DMS79 treated with DMSO at 0.1 percent for 48 hours (cell line): Measurements from ENCODE around the gene USP3.
"Not testable (repeated sequence)": the region's sequence is repeated elsewhere in the genome, so short reads cannot be mapped to it uniquely, and the experiment has no call there.

Experiments
- DNase-seq: peaks from one replicate; lab custom pipeline; 2025; lab: John Stamatoyannopoulos, UW

Gene USP3

DNA sequence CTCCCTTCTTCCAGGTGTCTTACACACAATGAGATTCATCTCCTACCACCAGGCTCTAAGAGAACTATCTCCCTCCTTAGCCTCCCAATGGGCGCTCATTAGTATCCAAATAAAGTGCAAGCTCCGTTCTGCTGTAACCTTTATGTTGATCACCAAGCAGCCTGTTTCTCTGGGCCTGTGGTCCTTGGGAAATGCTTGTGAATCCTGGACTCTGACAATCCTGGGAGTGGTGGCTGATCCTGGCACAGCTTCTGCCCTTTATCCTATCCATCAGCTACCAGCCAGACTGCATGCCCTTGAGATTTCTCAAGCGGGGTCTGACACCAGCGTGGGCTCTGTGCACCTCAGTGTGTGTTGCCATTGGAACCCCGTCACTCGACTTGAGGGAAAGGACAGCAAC, 26.1 kb upstream of the USP3 start:
- no peak for DNase-seq

DNA sequence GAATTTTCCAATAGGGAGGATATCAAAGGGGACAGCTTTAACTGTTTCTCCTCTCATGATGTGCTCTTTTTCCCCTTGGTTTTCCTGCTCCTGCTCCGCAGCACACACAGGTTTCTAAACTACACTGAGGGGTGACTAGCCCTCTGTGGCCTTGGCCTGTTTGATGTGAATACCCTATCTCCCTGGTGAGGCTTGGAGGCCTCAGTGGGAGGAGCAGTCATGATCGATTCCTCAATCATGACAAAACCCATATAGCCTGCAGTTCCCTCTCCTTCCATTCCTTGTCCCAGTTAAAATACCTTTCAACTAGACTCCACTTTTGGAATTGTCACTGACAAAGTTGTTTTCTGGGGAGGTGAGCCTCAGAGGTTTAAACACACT, 24.0 kb upstream of the USP3 start:
- no peak for DNase-seq

DNA sequence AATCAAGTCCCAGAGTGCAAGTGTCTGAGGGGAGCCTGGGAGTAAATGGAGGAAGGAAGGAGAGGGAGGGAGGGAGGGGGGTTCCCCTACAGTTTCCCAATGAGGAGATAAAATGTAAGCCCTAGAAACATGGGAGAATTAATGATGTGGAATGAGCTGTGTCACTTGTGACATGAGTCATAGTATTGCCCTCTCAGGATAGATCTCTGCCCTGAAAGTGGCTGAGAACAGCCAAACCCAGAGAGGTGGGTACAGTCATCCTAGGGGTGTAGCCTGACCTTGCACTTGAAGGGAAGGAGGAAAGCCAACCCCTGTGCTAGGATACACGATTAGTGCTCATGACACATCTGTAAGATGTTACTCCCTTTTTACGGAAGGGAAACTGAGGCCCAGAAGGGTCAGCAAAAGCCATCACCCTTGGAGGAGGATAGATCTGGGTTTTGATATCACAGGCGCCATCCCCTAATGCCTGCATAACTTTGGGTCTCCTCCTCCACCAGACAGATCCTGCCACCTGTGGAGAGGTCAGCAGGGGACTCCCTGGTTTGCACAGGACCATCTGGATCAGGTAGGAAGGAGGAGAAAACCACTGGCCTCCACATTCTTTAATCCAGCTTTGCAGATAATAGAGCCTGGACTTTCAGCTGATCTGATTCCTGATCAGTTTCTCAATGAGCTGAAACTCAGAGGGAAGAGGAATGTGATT, 23.1 kb upstream of the USP3 start:
- no peak for DNase-seq

GRCh38 chr15:63482874-63483323, 21.5 kb upstream of the USP3 start:
- DNase-seq: no peak

GRCh38 chr15:63483521-63484371, 20.6 kb upstream of the USP3 start:
- no peak for DNase-seq

DNA sequence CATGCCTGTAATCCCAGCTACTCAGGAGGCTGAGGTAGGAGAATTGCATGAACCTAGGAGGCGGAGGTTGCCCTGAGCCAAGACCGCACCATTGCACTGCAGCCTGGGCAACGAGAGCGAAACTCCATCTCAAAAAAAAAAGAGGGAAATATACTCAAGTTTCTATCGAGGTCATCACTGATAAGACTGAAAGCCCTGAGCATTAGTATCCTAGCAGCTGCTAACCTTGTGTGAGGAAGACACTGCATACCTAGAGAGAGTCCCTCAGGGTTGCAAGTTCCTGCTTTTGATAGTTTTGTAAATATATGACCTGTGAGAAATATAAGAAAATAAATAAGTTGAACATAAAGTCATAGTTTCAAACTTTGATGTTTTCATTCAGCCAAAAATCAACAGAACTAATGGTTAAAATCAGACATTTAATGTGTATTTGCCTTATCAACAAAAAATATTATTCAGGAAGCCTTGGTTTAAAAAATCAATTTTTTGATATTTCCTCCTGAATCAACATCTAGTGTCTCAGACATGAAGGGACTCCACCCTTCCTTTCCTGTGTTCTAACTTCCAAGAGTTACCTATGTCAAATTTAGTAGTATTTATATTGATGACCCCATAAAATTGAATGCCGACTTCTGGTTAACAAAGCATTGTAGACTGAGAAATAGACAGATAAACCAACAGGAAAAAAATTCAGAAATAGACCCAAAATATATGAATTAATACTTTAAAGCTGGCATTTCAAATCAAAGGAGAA, 19.8 kb upstream of the USP3 start:
- no peak for DNase-seq

- no peak for DNase-seq
Observed at GRCh38 chr15:63487076-63487757, 17.2 kb upstream of the USP3 start.

DNA sequence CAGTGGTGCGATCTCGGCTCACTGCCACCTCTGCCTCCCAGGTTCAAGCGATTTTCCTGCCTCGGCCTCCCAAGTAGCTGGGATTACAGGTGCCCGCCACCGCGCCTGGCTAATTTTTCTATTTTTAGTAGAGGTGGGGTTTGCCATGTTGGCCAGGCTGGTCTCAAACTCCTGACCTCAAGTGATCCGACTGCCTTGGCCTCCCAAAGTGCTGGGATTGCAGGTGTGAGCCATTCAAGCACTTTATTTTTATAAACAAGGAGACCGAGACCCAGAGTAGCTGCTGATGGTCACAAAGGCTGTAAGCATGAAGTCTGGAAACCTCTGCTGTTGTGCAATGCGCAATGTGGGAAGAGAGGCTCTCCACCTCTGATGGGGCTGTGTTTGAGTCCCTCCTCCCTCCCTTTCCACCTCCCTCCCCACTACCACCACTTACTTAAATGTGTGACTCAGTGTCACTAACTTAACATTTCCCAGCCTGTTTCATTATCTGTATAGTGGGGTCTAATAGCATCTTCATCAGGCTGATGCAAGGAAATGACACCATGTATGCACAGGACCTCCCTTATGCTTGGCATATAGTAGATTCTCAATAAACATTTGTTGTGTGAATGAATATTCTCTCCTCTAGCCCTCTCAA, 16.5 kb upstream of the USP3 start:
- DNase-seq: not testable (repeated sequence)

GRCh38 chr15:63488398-63488960, 15.9 kb upstream of the USP3 start:
- no peak for DNase-seq

GRCh38 chr15:63489352-63489751, 15.0 kb upstream of the USP3 start:
- DNase-seq: no peak

DNA sequence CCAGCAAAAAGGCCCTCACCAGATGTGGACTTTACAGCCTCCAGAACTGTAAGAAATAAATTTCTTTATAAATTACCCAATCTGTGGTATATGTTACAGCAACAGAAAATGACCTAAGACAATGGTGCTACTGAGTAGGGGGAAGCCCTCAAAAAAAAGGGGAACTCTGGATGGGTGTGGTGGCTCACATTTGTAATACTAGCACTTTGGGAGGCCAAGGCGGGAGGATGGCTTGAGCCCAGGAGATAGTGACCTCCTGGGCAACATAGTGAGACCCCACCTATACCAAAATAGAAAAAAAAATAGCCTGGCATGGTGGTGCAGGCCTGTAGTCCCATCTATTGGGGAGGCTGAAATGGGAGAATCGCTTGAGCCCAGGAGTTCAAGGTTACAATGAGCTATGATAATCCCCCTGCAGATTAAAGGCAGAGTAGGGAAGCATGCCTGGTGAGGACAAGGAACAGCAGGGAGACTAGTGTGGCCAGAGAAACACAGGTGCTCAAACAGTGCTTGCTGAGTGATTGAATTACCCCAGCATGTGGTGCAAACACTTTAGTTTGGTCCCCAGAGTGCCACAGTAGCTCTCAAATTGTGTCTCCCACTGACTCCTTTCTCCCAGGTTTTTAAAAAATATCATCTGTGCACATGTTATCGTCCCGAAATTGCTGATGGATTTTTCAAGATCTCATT, 13.9 kb upstream of the USP3 start:
- no peak for DNase-seq

GRCh38 chr15:63491116-63491827, 13.1 kb upstream of the USP3 start:
- no peak for DNase-seq

DNA sequence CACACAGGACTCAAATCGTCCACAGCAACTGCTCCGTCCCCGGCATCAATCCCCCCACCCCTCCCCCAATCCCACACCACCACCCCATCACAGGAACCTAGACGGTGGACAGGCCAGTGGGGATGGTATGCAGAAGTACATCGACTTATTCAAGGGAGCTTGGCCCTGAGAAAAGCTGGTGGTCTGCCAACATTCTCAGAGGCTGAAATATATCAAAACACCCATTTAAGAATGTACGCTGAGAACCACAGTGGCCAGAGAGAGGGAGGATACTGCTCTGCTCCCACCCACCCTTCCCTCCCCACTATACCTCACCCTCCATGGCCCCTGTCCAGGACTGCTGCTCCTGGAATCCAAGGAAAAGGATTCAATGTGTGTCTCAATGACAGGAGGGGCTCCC, 12.4 kb upstream of the USP3 start:
- no peak for DNase-seq

DNA sequence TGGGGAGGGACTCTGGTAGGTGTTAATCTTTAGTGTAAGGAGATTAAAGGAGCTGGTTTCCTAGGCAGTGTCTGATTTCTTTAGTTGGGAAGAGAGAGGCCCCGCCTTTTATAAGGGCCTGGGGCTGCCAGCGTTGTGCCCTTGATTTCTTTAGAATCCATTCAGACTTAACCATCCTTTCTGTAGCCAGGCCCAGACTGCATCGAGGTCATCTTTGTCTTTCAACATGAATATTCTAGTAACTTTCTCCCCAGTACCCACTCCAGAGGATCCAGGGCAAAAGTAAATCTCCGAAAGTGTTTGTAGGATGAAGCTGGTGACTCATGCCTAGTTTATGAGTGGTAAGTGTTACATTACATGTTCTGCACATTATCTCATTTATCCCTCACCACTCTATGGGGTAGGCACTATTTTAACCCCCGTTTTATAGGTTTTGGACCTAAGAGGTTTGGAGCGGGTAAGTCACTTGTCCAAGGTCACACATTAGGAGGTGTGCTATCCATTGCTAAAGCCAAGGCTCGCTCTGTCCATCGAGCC, 11.8 kb upstream of the USP3 start:
- no peak for DNase-seq

- DNase-seq: no peak
Observed at GRCh38 chr15:63493436-63493835, 11.0 kb upstream of the USP3 start.

DNA sequence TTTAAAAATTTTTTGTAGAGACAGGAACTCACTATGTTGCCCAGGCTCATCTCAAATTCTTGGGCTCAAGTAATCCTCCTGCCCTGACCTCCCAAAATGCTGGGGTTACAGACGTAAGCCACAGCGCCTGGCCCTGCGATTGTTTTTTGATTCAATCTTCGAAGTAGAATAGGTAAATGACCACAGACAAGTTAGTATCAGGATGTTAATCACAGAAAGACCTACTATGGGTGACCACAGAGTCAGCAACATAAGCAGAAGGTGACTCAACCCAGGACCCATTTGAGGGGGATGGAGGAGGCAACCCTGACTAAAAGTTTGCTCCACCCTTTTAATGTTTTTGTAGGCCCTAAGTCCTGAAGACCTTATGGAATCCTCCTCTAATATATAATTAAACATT, 10.0 kb upstream of the USP3 start:
- DNase-seq: no peak

- DNase-seq: no peak
Observed at GRCh38 chr15:63495343-63495742, 9.1 kb upstream of the USP3 start.

DNA sequence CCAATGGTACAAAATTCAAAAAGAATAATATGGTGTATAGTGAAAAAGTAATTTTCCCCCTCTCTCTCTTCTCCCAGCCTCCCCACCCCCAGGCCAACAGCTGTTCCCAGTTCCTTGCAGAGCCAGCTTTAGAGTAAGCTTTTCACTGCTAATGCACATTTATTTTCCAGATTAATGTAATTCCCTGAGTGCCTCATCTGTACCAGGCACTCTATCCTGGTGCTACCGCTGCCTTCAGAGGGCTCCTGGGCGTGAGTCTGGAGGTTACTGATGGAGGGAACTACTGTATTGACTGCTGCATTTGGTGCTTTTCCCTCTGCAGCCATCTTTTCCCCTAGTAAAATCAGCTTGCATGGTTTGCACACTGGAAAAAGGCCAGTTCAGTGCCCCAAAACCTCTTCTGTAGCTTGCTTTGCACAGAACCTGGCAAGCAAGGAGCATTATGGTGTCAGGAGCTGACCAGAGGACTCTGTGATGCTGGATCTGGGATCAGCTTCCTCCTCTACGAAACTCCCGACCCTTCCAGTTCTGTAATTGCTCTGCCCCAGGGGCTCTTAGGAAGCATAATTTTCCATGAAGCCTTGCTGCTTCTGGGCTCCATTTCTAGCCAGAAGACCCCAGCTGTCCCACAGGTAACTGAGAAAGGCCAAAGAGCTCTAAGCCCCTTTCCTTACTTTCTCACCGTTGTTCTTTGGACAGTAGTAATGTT, 8.5 kb upstream of the USP3 start:
- no peak for DNase-seq
